Measurements from ENCODE around the gene DLG2.
"Not testable (repeated sequence)": the region's sequence is repeated elsewhere in the genome, so short reads cannot be mapped to it uniquely, and the experiment has no call there.

The DLG2 gene

GRCh38 chr11:83785942-83786341 lies 1841.2 kb downstream of the DLG2 start:
- no peak for DNase-seq (ENCODE audit: low read depth)

DNA sequence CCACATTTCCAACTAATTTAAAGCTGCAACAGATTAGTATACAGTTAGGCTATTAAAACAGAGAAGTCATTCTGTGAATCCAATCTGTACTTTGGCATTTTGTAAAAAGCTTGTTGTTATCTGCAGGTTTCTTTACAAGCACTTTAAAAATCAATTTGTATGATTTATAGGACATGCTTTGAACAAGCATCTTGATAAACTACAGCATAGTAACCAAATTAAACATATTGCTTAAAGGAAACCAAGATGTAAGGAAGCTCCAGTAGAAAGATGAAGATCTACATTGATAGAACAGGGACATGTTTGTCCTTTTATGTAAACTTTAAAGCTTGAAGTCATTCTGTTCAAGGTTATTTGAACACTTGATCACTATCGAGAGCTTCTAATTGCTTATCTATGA lies 1842.7 kb downstream of the DLG2 start:
- DNase-seq (ENCODE audit: low read depth) = no peak

GRCh38 chr11:83782329-83782728 lies 1844.8 kb downstream of the DLG2 start:
- no peak for DNase-seq (ENCODE audit: low read depth)

DNA sequence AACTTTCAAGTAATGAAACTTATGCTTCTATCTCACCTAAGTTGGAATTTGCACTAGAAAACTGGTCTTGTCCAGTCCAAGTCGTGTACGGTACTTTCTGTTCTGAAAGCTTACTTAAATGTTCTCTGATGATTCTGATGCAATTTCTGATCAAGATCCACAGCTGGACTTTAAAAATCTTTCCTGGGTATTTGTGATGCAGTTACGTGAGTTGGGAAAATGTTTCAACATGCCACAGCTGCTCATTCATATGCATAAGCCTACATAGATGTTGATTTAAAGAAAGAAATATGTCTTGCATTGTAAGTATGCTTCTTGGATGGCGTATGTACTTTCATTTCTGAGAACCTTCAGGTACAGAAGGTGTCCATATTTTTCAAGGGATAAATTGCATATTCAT lies 1847.3 kb downstream of the DLG2 start:
- no peak for DNase-seq (ENCODE audit: low read depth)

DNA sequence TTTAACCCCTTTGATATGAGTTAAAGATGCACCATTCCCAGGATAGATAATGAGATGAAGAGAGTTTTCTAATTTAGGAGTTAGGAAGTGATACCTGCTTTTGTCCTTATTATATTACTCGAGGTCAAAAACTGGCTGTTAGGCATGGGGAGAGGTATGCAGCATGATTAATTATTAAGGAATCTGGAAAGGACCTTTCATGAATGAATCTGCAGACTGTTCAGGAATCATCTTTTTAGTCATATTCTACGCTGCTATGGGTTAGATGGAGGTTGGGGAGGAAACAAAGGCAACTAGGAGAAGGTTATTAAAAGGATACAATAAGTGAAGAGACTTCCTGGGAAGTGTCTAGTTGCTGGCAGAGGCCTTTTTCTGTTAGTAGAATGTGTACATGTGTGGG lies 1848.5 kb downstream of the DLG2 start:
- DNase-seq (ENCODE audit: low read depth) = no peak

DNA sequence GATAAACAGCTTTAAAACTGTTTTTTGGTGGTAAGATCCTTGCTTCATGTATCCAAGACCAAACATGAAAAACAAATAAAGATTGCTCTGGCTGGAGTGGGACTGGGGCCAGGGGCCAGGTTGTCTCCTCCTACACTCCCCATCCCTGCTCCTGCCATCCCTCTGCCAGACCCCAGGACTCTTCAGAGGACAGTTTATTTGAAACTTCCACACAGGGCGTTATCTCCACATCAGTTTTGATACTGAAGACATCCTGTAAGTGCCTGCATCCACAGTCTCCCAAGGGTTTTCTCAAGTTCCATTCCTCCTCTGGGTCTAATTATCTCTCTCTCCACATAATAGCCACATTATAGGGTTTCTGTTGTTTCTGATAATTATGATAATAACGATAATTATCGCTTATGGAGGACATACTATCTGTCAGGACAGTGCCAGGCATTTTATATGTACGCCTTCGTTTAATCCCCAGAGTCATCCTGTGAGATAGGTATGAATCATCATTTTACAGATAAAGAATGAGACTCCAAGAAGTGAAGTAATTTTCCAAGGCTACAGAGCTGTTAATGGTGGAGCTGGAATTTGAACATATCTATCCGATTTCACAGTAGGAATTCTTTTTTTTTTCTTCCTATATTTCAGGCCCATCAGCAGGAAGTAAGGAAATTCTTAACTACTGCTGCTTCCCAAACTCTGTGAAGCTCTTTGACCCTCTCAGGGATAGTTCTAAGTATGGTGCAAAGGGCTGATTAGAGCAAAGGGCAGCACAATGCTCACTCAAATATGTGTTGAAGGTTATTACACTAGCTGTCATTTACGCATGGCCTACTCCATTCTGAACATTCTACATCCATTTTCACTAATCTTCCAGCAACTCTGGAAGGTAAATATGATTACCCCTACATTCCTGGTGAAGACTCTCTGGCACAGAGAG lies 1852.9 kb downstream of the DLG2 start:
- no peak for DNase-seq (ENCODE audit: low read depth)

GRCh38 chr11:83768489-83768888 lies 1858.7 kb downstream of the DLG2 start:
- DNase-seq (ENCODE audit: low read depth) = no peak

GRCh38 chr11:83766932-83767331 lies 1860.2 kb downstream of the DLG2 start:
- DNase-seq (ENCODE audit: low read depth) = no peak

GRCh38 chr11:83764643-83765042 lies 1862.5 kb downstream of the DLG2 start:
- no peak for DNase-seq (ENCODE audit: low read depth)

GRCh38 chr11:83760932-83761331 lies 1866.2 kb downstream of the DLG2 start:
- no peak for DNase-seq (ENCODE audit: low read depth)

GRCh38 chr11:83759148-83759547 lies 1868.0 kb downstream of the DLG2 start:
- DNase-seq (ENCODE audit: low read depth) = no peak

DNA sequence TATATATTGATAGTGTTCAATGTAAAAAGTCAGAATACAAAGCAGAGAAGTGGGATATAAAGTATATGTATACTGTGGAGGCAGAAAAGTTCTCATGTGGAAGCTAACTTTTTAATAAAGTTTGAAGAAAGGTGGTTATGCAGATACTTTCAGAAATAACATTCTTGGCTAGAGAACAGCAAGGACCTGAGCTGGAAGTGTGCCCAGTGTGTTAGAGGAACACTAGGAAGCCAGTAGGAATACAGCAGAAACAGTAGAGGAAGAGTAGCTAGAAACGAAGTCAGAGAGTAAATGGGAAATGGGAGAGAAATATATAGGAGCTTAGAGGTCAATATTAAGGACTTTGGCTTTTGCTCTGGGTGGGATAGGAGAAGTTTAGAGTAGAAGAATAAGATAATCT lies 1876.1 kb downstream of the DLG2 start:
- DNase-seq (ENCODE audit: low read depth) = no peak

GRCh38 chr11:83746921-83747585 lies 1880.1 kb downstream of the DLG2 start:
- DNase-seq (ENCODE audit: low read depth) = no peak

DNA sequence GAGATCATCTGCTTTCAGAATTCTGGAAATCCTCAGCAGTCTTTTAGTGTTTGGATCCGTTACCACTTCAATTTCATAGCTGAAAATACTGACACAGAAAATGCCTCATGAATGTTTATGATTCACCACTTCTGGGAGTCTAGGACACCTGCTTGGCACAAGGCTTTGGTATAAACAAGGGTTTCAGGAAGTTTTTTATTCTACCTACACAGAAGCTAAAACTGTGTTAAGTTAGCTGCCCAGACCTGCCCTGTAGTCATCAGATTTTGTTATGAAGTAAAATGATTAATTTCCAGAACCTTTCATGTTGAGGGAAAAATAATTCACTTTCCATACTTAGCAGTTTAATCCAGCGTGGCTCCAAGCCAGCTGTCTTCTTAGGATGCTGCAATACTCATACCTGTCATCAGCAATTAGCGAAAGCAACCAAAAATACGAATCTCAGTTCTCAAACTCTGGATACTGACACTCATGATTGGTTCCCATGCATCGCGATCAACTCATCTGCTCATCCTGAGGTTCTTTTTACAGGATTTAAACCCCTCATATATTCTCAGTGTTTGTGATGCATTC lies 1882.4 kb downstream of the DLG2 start:
- no peak for DNase-seq (ENCODE audit: low read depth)

DNA sequence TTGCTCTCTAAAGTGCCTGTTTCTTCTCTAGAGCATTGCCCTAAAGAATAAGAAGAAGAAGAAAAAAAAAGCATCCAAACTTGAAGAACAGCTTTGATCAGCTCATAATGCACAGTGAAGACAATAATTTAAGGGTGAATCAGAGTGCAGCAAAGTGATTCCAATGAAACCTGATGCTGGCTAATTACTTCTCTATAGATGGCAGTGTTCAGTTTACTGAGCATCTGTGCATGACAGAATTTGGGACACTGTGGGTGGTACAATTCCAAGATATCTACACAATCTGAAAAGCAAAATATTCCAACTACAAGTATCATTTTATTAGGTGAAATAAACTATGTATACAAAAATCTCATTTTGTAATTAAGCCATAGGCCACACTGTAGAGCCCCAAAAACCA lies 1890.5 kb downstream of the DLG2 start:
- no peak for DNase-seq (ENCODE audit: low read depth)

GRCh38 chr11:83734120-83734519 lies 1893.0 kb downstream of the DLG2 start:
- DNase-seq (ENCODE audit: low read depth) = no peak

DNA sequence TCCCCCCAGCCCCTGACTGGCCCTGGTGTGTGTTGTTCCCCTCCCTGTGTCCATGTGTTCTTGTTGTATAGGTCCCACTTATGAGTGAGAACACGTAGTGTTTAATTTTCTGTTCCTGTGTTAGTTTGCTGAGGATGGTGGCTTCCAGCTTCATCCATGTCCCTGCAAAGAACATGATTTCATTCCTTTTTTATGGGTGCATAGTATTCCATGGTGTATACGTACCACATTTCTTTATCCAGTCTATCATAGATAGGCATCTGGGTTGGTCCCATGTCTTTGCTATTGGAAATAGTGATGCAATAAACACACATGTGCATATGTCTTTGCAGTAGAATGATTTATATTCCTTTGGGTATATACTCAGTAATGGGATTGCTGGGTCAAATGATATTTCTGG lies 1895.9 kb downstream of the DLG2 start:
- DNase-seq (ENCODE audit: low read depth) = not testable (repeated sequence)

DNA sequence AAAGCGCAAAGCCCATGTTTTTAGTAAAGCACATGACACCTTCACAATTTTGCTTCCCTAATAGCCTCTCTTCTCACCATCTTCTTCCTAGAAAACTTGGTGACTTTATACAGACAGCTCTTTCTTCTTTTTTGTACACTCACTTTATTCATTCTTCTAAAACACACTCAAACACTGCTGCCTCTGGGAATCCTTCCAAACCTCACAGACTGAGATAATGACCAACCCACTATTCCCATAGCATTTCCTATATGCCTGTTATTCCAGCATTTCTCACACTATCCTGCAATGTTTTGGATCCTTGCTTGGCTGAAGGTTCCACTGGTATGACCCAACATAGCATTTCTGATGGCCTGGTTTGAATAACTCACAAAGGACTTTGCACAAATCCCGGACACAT lies 1898.9 kb downstream of the DLG2 start:
- DNase-seq (ENCODE audit: low read depth) = no peak

DNA sequence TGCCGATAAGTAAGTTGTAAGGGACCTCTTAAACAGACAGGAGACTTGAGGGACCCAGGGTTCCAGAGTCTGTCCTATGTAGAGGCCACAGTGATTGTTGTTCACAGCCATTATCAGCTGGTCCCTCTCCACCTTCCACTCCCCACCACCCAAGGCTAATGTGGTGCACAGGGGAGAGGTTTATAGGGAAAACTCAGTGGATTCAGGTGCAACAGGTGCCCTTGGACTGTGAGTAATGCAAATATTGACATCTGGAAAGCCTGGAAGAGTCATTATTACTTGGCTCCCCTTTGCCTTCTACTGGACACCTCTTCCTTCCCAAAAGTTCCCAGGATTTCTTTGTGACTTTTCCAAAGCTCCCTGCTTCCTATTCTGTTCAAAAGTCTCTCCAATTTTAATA lies 1899.9 kb downstream of the DLG2 start:
- no peak for DNase-seq (ENCODE audit: low read depth)

DNA sequence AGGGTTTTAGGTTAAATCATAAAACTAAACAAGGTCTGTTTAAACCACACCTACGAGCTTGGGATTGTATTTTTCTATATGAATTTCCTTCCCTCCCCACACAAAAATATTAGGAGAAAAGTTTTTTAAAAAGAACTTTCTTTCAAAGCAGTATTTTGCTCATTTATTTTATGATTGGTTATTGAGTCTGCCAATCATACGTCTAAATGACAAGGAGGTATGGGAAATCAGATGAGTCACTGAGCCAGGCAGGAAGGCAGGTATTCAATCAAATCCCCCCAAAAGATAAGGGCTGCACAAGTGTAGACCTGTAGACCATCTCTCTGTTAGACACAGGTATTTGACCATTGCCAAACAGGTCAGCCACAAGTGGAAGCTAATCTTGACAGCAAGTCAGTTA lies 1900.8 kb downstream of the DLG2 start:
- no peak for DNase-seq (ENCODE audit: low read depth)

DNA sequence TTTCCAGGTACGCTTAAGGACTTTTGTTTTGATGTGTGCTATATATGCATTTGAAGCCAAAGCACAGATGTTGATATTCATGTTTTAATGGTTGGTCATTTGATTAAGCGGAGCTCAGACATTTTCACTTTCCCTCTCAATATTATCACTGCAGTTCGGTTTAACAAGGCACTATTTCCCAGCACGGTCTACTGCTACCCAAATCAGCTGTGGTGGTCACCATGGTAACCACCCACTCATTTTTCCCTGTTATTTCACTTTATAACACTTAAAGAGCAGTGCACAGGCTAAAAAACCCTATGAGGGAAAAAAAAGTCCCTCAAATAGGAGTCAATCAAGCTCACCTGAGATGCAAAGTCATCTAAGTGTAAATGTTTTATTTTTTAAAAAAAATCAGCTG lies 1901.4 kb downstream of the DLG2 start:
- DNase-seq (ENCODE audit: low read depth) = no peak

GRCh38 chr11:83725269-83725560 lies 1901.9 kb downstream of the DLG2 start:
- no peak for DNase-seq (ENCODE audit: low read depth)

- DNase-seq (ENCODE audit: low read depth) = no peak
These were observed 1903.1 kb downstream of the DLG2 start for GRCh38 chr11:83723999-83724398.

Data from T follicular helper cell (primary cell).